Astrocyte of the spinal cord (primary cell): ENCODE measurements around the gene NPEPPS.

Experiments
- DNase-seq: peaks from one replicate; pipeline ENCODE4 v3.0.0; 2011; ENCODE audit warnings: low read depth, low spot score
- H3K4me3 ChIP-seq: 2 replicates; pipeline ENCODE4 v1.5.1; 2011; ENCODE audit warnings: low read depth, mild to moderate bottlenecking, low read length, moderate library complexity
- CTCF ChIP-seq: IDR thresholded peaks from 2 replicates; pipeline ENCODE4 v1.5.1; 2012; ENCODE audit warnings: low read depth, mild to moderate bottlenecking, low read length, inconsistent platforms
- in situ Hi-C: cut with HindIII; loops from 2 replicates; pipeline ENCODE4 v1.10.0; 2017; ENCODE audit warnings: low sequenced_read_pairs

NPEPPS gene

GRCh38 chr17:47670064-47670463, 139.2 kb downstream of the NPEPPS start:
- TF ChIP-seq CTCF, result no peak

More at GRCh38 chr17:47670064-47670463, 139.2 kb downstream of the NPEPPS start:
- no peak overlapping the region for H3K4me3 ChIP-seq
- no peak for DNase-seq
- in situ Hi-C loops, result no loop called here
